IMR-90 (cell line): ENCODE measurements around the gene DAP3.
"Not testable (repeated sequence)": the region's sequence is repeated elsewhere in the genome, so short reads cannot be mapped to it uniquely, and the experiment has no call there.

ENCODE experiments used
- BHLHE40 ChIP-seq: fragments of 150-350 bp; IDR thresholded peaks from 2 replicates; pipeline ENCODE4 v1.6.1; 2016; ENCODE audit warnings: mild to moderate bottlenecking, low read depth, low read length
- CEBPB ChIP-seq: IDR thresholded peaks from 2 replicates; pipeline ENCODE4 v1.6.1; 2012; ENCODE audit warnings: low read depth, low read length, improper control_type of control experiment
- CHD1 ChIP-seq: IDR thresholded peaks from 2 replicates; pipeline ENCODE4 v1.6.1; 2012; ENCODE audit warnings: low read depth, low read length, improper control_type of control experiment
- FOS ChIP-seq: fragments of 150-350 bp; IDR thresholded peaks from 2 replicates; pipeline ENCODE4 v1.6.1; 2016; ENCODE audit warnings: low read depth, low read length
- MXI1 ChIP-seq: IDR thresholded peaks from 2 replicates; pipeline ENCODE4 v1.6.1; 2012; ENCODE audit warnings: low read depth, mild to moderate bottlenecking, low read length, moderate library complexity, borderline replicate concordance
- NFE2L2 ChIP-seq: fragments of 150-350 bp; IDR thresholded peaks from 2 replicates; pipeline ENCODE4 v1.6.1; 2016; ENCODE audit warnings: low read depth, mild to moderate bottlenecking, low read length
- POLR2A ChIP-seq: IDR thresholded peaks from 2 replicates; pipeline ENCODE4 v1.6.1; 2012; ENCODE audit warnings: mild to moderate bottlenecking, low read depth, low read length
- RAD21 ChIP-seq: IDR thresholded peaks from 2 replicates; pipeline ENCODE4 v1.6.1; 2012; ENCODE audit warnings: low read length, improper control_type of control experiment
- RCOR1 ChIP-seq: IDR thresholded peaks from 2 replicates; pipeline ENCODE4 v1.6.1; 2012; ENCODE audit warnings: mild to moderate bottlenecking, low read length, improper control_type of control experiment; ENCODE audit not compliant: insufficient replicate concordance
- TF ChIP-seq, protein P1 (sequence below): conservative IDR thresholded peaks from 2 replicates; pipeline ENCODE4 v1.5.1; 2012; ENCODE audit warnings: mild to moderate bottlenecking, low read depth, low read length, improper control_type of control experiment
- TF ChIP-seq, protein P2 (sequence below): fragments of 150-350 bp; IDR thresholded peaks from 2 replicates; pipeline ENCODE4 v1.6.1; 2016; ENCODE audit warnings: low read depth, mild to moderate bottlenecking, low read length, moderate library complexity, borderline replicate concordance

GRCh38 chr1:155767399-155767989, 78.6 kb downstream of the DAP3 start:
- TF ChIP-seq, protein P1, sequence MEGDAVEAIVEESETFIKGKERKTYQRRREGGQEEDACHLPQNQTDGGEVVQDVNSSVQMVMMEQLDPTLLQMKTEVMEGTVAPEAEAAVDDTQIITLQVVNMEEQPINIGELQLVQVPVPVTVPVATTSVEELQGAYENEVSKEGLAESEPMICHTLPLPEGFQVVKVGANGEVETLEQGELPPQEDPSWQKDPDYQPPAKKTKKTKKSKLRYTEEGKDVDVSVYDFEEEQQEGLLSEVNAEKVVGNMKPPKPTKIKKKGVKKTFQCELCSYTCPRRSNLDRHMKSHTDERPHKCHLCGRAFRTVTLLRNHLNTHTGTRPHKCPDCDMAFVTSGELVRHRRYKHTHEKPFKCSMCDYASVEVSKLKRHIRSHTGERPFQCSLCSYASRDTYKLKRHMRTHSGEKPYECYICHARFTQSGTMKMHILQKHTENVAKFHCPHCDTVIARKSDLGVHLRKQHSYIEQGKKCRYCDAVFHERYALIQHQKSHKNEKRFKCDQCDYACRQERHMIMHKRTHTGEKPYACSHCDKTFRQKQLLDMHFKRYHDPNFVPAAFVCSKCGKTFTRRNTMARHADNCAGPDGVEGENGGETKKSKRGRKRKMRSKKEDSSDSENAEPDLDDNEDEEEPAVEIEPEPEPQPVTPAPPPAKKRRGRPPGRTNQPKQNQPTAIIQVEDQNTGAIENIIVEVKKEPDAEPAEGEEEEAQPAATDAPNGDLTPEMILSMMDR = not testable (repeated sequence)
- not testable (repeated sequence) for TF ChIP-seq RCOR1, NFE2L2, CEBPB, POLR2A, BHLHE40, CHD1, MXI1, FOS, RAD21
- TF ChIP-seq, protein P2, sequence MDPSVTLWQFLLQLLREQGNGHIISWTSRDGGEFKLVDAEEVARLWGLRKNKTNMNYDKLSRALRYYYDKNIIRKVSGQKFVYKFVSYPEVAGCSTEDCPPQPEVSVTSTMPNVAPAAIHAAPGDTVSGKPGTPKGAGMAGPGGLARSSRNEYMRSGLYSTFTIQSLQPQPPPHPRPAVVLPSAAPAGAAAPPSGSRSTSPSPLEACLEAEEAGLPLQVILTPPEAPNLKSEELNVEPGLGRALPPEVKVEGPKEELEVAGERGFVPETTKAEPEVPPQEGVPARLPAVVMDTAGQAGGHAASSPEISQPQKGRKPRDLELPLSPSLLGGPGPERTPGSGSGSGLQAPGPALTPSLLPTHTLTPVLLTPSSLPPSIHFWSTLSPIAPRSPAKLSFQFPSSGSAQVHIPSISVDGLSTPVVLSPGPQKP = not testable (repeated sequence)
